ENCODE results near the gene EMCN.
"Not testable (repeated sequence)": the region's sequence is repeated elsewhere in the genome, so short reads cannot be mapped to it uniquely, and the experiment has no call there.

The EMCN gene

DNA sequence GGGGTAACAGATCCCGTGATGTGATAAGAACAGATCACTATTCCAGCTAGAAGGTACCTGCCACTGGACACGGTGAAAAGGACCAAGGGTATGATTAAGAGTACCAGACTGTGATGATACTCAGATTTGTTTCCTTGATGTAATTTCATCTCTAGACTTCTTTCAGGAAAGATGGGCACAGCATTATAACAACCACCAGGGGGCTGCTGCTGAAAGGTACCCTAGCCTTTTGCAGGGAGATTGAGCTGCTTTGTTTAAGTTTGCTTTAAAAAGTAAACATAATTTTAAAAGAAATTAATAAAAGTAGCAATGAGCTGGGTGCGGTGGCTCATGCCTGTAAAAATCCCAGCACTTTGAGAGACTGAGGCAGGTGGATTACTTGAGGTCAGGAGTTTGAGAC is 145.4 kb downstream of the EMCN start:
- peak; percentile 43 for DNase-seq

DNA sequence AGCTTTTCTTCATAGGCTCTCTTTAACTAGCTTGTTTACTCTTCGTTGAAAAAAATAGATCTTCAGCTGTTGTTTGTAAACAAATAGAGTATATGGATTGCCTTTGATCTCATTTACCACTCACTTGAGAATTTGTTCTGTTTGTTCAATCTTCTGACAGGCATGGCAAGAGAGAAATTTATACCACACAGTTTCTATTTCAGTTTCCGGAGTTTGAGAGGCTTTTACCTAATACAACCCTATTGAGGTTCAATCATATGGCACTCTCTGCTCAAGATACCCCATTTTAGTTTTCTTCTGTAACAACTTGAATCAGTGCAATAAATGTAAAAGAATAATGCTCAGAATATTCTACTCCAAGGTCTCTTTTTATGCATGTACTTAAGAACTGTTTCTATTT is 148.0 kb downstream of the EMCN start:
- DNase-seq, result peak; percentile 61

DNA sequence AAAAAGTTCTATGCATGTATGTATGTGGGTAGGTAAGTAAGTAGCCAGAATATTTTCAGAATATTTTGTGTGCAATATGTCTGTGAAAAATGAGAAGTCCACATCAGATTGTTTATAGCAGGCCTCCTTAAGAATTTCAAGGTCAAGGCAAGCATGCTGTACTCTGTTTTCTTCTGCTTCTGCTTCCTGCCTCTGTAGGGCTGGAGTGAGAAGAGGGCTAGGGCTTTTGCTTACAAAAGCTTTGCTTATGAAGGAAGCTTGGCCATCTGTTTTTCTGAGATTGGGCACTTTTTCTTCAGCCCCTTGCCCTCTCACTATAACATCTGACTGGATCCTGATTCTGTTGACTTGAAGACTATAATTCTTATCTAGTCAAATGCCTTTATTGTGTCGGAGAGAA is 150.4 kb downstream of the EMCN start:
- no peak for DNase-seq

DNA sequence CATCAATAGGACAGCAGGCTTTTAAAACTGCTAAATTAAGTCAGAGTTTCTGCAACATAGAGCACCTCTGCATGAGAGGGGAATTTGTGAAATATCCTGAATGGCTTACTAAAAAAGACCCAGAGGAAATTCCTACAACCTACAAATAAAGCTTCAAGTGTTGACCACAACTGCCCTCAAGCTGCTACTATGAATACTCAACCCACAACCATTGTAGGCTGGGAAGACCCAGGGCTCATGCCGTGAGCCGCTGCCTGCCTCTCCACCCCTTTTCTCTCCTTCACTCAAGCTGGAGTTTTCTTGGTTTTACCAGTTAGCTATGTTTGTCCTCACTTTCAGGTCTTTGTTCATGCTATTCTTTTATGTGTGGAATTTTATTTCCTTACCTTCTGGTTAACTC is 151.6 kb downstream of the EMCN start:
- DNase-seq, result no peak

DNA sequence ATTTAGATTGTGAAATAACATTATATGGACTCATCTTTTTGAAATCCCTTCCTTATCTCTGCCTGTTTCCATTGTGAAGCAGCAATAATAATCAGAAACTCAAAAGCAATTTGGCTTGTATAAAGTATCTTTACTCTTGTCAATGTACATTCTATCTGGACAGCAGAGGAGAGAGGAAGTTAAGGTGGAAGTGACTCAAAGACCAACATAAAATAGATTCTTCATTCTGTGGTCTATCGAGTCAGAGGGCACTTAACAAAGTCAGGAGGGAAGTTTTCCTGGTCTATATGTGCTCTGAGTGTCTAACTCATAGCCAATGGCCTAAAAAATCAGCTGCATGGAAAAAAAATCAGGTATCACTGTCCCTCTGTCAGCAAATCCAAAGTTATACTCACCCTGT is 155.5 kb downstream of the EMCN start:
- no peak for DNase-seq

DNA sequence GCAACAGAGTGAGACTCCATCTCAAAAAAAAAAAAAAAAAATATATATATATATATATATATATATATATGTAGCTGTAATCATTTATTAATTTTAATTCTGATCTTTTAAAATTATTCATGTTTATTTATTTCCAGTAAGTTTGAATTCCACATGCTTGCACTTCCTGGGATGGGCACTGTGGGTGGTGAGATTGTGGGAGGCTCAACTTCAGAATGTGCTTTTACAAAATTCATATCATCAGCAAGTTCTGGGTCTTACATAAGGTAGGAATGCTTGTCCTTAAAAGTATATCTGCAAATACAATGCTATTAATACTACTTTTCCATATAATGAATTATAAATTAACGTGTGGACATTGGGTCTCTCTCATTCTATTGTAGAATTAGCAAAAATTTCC is 156.5 kb downstream of the EMCN start:
- no peak for DNase-seq

DNA sequence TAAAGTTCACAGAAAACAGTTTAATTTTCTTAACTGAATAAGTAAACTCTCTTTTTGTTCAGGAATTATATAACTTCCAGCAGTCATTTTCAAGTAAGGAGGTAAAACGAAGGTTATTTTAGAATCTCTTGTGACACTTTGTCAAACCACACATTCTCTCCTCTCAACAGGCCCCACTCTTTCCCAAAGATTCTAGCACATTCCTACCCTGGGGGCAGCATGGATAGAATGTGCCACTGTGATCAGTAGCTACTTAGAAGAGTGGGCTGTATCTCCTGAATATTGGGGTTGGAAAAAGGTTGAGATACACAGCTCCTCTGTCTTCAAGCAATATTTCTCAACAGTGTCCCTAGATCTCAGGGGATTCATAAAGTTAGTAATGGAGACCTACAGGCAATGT is 157.6 kb downstream of the EMCN start:
- no peak for DNase-seq

DNA sequence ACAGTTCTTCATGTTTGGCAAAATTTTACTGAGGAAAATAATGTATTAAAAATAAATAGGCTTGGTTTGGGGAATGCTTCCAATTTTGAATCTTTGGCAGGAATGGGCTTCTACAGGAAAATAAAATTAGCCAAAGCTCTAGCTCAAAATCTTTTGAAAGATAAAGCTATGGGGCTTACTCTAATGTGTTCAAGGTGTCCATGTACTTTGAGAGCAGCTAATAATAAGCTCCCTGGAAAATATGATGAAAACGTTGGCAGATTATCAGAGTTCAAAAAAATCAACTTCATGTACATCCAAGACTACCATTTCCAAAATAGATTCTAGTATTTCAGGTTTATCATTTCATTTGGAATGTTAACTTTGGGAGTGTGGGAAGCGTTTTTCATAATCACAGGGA is 158.4 kb downstream of the EMCN start:
- DNase-seq, result no peak

DNA sequence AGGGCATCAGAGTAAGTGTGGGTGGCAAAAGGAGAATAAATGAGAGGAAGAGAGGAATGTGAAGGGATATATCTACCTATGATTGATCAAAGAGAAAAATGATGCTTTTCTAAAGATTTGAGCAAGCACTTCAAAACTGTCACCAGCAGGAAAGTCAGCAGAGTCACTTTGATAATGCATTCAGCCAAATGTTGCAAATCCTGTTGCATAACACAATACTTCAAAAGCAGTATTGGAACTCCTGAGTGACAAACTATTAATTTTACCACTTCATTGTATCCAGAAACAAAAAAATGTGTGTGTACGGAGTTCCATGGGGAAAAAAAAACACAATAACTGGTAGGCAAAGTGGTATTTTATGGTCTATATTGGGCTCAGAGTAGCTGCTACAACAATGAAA is 160.3 kb downstream of the EMCN start:
- DNase-seq, result peak; percentile 9

DNA sequence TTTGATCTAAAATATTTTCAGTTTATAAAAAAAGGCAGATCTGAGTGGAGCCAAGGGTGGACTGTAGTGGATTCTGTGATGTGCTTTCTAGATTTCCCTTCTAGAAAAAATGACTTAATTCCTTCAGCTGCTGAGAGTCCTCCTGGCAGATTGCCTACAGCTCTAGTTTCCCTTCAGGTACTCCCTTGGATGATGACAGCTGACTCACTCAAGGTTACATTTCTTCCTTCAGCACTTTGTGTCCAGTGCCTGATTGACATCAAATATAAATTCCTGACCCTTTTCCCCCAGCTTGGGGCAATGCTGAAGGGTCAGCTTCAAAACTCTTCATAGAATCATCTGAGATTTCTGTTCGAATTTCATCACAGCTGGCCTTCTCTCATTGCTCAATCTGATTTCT is 161.7 kb downstream of the EMCN start:
- DNase-seq, result peak; percentile 2

DNA sequence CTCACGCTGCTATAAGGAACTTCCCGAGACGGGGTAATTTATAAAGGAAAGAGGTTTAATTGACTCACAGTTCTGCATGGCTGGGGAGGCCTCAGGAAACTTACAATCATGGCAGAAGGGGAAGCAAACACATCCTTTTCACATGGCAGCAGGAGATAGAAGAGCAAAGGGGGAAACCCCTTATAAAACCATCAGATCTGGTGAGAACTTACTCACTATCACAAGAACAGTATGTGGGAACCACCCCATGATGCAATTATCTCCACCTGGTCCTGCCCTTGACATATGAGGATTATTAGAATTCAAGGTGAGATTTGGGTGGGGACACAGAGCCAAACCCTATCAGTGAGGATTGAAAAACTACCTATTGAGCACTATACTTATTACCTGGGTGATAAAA is 165.5 kb downstream of the EMCN start:
- DNase-seq, result not testable (repeated sequence)

DNA sequence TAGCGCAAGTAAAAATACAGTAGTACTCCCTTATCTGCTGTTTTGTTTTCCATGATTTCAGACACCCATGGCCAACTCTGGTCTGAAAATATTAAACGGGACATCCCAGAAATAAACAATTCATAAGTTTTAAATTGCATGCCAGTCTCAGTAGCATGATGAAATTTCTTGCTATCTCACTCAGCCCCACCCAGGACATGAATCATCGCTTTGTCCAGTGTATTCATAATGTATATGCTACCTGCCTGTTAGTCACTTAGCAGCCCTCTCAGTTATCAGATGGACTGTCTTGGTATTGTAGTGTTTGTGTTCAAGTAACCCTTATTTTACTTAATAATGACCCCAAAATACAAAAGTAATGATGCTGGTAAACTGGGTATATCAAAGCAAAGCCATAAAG is 169.3 kb downstream of the EMCN start:
- DNase-seq, result peak; percentile 44

DNA sequence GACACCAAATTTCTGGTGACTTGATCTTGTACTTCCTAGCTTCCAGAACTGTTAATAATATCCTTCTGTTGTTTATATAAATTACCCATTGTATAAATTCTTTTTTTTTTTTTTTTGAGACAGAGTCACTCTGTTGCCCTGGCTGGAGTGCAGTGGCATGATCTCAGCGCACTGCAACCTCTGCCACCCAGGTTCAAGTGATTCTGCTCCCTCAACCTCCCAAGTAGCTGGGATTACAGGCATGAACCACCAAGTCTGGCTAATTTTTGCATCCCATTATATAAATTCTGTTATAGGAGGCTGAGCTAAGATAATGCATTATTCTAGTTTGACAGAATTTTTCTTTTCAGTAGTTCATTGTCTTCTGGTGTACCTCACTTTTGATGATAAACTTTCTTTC is 170.6 kb downstream of the EMCN start:
- no peak for DNase-seq

DNA sequence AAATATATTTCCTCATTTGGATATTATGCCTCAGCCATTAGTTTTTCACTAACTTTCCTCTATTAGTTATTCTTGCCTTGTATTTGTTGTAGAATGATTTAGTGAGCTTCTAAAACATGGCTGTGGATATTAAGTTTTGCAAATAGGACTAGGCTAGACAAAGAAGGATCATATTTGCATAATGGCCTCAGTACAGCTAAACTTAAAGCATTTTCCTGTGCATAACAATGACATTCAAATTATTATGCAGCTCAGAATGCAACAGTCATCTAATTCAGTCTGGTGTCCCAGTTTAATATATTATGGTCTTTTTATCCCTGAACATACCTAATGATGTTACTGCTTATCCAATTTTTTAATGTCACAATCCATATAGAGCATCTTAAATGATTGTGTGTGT is 172.2 kb downstream of the EMCN start:
- DNase-seq, result no peak
